ENCODE measurements around the gene RNH1.

DNA sequence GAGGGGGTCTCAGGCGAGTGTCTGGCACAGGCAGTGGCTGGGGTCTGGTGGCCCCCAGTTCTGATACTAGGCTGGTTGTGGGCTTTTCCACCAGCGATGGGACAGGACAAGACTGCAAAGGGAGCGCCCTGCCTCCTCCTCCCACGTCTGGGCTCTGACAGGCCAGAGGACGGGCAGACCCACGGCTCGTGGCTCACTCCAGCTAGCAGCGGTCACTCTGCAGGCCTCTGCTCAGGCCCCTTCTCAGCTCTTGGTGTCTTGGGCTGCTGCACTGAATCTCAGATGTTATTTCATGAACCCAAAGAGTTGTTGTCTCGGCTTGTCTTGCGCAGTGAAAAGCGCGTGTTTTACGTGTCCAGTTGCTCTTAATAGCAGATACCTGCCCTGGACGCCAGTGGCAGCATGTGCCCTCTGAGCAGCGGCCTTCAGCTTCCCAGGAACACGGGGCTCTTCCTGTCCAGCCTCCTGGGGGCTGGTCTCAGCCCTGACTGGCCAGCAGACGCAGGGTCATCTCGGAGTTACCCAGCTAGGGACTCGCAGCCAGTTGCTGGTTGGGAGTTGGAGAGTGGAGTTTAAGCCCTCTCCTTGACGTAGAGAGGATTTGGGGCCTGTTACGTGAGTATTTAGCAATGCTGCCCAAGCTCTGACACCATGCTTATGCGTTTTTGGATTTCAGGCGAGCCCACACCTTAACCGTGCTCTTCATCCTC, 47.4 kb downstream of the RNH1 start:
- TF ChIP-seq CTCF (IDR thresholded peaks at IDR 0.05; ENCODE audit: borderline replicate concordance, extremely low read depth, low read length, poor library complexity, severe bottlenecking) (no peak), EZH2 (IDR thresholded peaks at IDR 0.05; ENCODE audit: borderline replicate concordance, low read depth, low read length, severe bottlenecking) (no peak)

All from DND-41 (cell line).